Stimulated activated naive CD8-positive, alpha-beta T cell treated with anti-CD3 and anti-CD28 coated beads, Interleukin-15, amount 100 ng/mL, for 72 hours (primary cell): ENCODE measurements around the gene SLC17A7.
"Not testable (repeated sequence)": the region's sequence is repeated elsewhere in the genome, so short reads cannot be mapped to it uniquely, and the experiment has no call there.

Experiments used
- ATAC-seq: fragments of 150-1000 bp; cut with Tn5 transposase; 2 replicates; pipeline ENCODE4 v1.10.0; 2021; ENCODE audit warnings: mild to moderate bottlenecking, moderate library complexity
- DNase-seq, 2 donors: peaks; one replicate each; pipeline ENCODE4 v3.0.0; 2021 to 2022
- H3K27ac Mint-ChIP-seq, 2 donors: one replicate each; pipeline ENCODE4 v1.8.0; 2022; ENCODE audit warnings: mild to moderate bottlenecking in 2 of 2, mixed read lengths in 2 of 2, moderate library complexity in 2 of 2
- H3K27me3 Mint-ChIP-seq: one replicate; pipeline ENCODE4 v1.8.0; 2022; ENCODE audit warnings: mixed read lengths
- H3K4me1 Mint-ChIP-seq: one replicate; pipeline ENCODE4 v1.8.0; 2022; ENCODE audit warnings: mild to moderate bottlenecking, mixed read lengths
- H3K4me3 Mint-ChIP-seq, 2 donors: one replicate each; pipeline ENCODE4 v1.8.0; 2022; ENCODE audit warnings: mild to moderate bottlenecking in 2 of 2, mixed read lengths in 2 of 2, moderate library complexity in 1 of 2
- H3K9me3 Mint-ChIP-seq, 2 donors: one replicate each; pipeline ENCODE4 v1.8.0; 2022; ENCODE audit warnings: mixed read lengths in 2 of 2

The SLC17A7 gene

DNA sequence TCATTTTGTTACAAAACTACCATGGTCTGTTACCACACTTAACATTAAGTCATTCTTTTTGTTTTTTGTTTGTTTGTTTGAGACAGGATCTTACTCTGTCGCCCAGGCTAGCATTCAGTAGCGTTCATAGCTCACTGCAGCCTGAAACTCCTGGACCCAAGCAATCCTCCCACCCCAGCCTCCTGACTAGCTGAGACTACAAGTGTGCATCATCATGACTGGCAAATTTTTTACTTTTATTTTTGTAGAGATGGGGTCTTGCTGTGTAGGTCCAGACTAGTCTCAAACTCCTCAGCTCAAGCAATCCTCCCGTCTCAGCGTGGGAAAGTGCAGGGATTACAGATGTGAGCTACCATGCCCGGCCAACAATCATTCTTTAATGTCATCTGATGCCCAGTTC, 15.0 kb upstream of the SLC17A7 start:
- Mint-ChIP-seq H3K9me3 (no peaks in the 10 kb centered on the region), H3K27ac (peak overlapping the region in 1 of 2 donors; percentile 14), H3K4me3 (no peak overlapping the region), H3K4me1 (peaks cover 41% of the 10 kb centered on the region), H3K27me3 (no peaks in the 10 kb centered on the region)
- DNase-seq (no peak), ATAC-seq (no peak)

DNA sequence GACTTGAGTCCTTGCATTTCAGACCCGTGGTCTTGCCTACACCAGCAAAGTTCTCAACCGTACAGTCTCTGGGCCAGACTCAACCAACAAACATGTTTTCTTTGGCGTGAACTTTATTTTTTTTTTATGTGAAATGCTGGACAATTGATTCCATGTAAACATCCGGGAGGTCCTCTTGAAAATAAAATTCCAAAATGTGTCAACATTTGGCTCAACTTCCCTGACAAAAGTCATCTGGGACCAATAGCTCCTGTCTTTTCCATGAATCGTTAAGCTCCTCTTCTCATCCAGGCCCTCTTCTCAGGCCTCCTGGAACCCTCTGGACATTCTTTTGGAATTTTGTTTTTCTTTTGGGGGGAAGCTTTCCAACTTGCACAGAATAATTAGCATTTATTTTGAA, 14.4 kb upstream of the SLC17A7 start:
- H3K9me3 Mint-ChIP-seq = no peaks in the 10 kb centered on the region
- peaks cover 46% of the 10 kb centered on the region for H3K4me1 Mint-ChIP-seq
- H3K27me3 Mint-ChIP-seq = no peaks in the 10 kb centered on the region
- no peak for ATAC-seq
- no peak for DNase-seq
- H3K27ac Mint-ChIP-seq = peak overlapping the region in 1 of 2 donors; percentile 14
- H3K4me3 Mint-ChIP-seq = no peak overlapping the region

DNA sequence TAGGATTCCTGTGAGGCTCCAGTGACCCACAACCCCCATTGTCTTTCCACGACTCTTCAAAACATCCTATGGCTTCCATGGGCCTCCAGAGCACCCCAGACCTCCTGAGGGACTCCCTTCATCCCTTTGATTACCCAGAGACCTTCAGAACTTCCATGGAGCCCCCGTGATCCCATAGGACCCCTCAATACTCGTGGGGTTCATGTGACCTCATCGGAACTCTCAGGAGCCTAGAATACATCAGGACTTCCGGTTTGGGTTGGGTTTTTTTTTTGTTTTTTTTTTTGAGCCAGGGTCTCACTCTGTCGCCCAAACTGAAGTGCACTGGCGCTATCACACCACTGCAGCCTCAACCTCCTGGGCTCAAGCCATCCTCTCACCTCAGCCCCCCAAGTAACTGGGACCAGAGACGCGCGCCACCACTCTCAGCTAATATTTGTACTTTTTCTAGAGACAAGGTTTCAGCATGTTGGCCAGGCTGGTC, 12.5 kb upstream of the SLC17A7 start:
- Mint-ChIP-seq H3K4me3 (peak overlapping the region; percentile 95 to 98), H3K9me3 (no peaks in the 10 kb centered on the region), H3K4me1 (peaks cover 66% of the 10 kb centered on the region), H3K27me3 (no peaks in the 10 kb centered on the region), H3K27ac (peak overlapping the region; percentile 100)
- ATAC-seq (peak; percentile 1), DNase-seq (peak in 1 of 2 donors; percentile 30)

DNA sequence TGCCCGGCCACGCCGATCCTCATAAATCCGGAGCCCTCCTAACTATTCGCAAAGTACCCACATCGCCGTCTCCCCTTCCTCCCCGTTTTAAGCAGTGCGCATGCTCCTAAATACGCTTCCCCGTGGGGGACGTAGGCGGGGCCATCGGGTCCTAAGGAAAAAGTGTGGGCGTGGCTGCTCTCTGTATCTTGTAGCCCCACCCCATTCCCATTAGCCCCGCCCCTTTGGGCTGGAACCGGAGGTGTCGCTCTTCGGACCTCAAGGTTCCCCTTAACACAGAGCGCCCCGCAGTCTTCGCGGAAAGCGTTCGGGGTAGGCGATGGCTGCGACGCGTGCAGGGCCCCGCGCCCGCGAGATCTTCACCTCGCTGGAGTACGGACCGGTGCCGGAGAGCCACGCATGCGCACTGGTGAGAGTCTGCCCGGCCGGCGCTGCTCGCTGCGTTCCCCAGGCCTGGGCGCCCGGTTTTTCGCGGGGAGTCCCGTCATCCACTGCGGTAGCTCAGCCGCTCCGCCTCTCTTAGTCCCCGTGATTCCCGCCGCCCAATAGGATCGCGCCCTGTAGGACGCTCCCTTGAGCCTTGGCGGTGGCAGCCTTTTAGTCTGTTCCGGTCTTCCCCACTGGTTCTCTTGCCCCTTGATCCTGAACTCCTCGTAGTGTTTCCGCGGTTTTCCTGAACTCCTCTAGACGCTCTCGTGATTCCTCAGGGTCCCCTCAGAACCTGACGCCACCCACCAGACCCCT, 11.9 kb upstream of the SLC17A7 start, which contains the start of gene ALDH16A1:
Gene ALDH16A1, plus strand, starts transcription at position 213 of the 744 bp plus-strand sequence. Its CDS starts 107 bp downstream, at position 320.
- peak; percentile 93 for ATAC-seq
- DNase-seq = peak; percentile 99
- Mint-ChIP-seq H3K4me3 (peak within 1 kb of the TSS; percentile 95 to 98), H3K27ac (peak within 1 kb of the TSS; percentile 100), H3K9me3 (no peaks in the 10 kb centered on the region), H3K27me3 (no peaks in the 10 kb centered on the region), H3K4me1 (peaks cover 69% of the 10 kb centered on the region)

DNA sequence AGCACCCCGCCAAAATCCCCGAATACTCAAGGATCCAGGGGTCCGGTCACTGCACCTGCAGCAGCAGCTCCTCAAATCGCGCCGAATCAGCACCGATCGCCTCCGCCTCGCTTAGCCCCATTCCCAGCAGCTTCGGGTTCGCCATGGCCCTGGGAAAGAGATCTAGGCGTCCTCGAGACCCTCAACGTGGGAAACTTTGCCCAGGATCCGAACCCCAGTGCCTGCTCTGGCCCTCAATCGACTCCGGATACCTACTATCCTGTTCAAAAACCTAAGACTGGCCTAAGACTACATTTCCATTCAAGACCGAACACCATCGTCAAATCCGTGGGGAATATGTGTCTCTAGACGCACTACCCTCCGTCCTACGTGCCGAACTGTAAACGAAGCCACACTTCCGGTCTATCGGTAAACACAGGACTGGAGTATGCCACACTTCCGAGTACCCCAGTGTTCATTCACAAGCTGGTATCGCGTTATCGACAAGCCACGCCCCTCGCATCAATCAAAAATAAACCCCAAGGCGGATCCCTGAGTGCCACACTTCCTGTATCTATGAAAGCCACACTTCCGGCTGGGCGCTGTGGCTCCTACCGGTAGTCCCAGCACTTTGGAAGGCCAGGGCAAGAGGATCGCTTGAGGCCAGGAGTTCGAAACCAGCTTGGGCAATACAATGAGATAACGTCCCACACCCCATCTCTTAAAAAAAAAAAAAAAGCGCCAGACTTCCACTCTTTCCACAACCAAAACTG, 10.3 kb upstream of the SLC17A7 start, which contains the start of gene PIH1D1:
Gene PIH1D1, minus strand, starts transcription at position 385 of the 752 bp plus-strand sequence. Its CDS starts 240 bp downstream, at position 145.
- H3K27me3 Mint-ChIP-seq = no peaks in the 10 kb centered on the region
- H3K4me1 Mint-ChIP-seq = peaks cover 78% of the 10 kb centered on the region
- DNase-seq (peak; percentile 93 to 97), ATAC-seq (peak; percentile 80)
- peak within 1 kb of the TSS; percentile 95 to 98 for H3K4me3 Mint-ChIP-seq
- H3K27ac Mint-ChIP-seq = peak within 1 kb of the TSS; percentile 100
- H3K9me3 Mint-ChIP-seq = no peaks in the 10 kb centered on the region

DNA sequence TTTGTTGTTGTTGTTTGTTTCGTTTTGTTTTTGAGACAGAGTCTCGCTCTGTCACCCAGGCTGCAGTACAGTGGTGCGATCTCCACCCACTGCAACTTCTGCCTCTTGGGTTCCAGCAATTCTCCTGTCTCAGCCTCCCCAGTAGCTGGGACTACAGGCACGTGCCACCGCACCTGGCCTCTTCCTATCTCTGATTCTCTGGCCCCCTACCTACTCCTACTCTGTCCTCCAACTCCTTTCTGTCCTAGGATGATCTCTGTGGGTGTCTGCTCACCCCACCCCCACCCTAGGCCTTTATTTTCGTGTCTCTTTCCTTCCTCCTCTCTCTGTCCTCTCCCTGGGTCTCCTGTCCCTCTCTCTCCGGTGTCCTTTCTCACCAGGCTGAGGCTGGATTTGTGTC, 9.1 kb upstream of the SLC17A7 start:
- H3K27ac Mint-ChIP-seq = peak overlapping the region; percentile 10 to 99
- DNase-seq (no peak), ATAC-seq (no peak)
- no peaks in the 10 kb centered on the region for H3K27me3 Mint-ChIP-seq
- H3K4me1 Mint-ChIP-seq = peaks cover 73% of the 10 kb centered on the region
- no peaks in the 10 kb centered on the region for H3K9me3 Mint-ChIP-seq
- peak overlapping the region; percentile 95 to 98 for H3K4me3 Mint-ChIP-seq

DNA sequence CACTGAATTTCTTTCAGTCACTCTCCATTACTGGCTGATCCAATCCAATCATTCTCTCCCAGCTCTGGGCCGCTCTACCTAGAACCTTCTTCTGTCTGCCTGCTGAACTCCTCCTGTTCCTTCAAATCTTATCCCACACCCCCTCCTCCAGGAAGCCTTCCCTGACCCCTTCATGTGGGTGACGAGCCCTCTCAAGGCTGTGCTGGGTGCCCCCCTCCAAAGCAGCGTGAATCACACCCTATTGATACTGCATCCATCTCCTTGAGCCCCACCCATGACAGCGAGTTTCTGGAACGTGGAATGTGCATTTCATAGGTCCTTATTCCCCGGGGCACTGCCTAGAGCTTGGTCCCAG, 7.1 kb upstream of the SLC17A7 start:
- no peaks in the 10 kb centered on the region for H3K27me3 Mint-ChIP-seq
- H3K4me3 Mint-ChIP-seq = no peak overlapping the region
- no peaks in the 10 kb centered on the region for H3K9me3 Mint-ChIP-seq
- peak overlapping the region in 1 of 2 donors; percentile 31 for H3K27ac Mint-ChIP-seq
- no peak for DNase-seq
- peaks cover 79% of the 10 kb centered on the region for H3K4me1 Mint-ChIP-seq
- no peak for ATAC-seq

DNA sequence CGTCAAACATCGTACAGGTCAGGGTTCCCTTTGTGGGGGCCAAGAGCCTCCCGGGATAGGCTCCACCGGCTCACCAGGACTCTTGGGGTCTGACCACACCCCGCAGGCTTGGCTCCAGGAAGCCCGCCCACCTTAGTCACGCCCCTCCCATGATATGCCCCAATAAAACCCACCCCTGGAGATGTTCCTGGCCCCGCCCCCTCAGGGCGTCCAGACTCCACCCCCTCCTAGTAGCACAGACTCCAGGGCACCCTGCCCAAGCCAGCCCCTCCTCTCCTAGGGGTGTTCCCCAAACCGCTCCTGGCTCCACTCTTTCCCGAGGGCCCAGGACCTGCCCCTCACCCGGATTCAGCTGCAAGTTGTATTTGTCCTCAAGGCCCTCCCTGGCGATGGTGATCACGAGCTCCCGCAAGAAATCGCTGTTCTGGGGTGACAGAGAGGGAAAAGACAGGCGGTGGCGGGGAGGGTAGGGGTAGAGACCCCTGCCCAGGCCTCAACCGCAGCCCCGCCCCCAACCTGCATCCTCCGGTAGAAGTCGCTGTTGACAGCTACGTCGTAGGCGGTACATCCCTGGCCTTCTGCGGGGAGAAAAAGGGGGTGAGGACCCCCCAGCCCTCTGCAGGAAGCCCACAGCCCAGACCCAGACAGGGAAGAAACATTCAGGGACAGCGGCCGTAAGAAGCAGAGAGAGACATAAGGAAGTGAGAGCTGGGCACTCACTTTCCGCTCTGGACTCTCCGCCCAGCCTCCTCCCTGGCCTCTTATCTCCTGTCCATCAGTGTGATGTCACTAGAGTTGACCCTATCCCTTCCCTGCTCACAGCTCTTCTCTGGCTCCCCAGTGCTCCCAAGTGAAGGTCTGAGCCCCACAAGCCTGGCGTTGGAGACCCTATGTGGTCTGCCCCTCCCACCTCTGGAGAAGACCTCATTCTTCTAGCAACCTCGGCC, 6.4 kb upstream of the SLC17A7 start:
- Mint-ChIP-seq H3K4me3 (no peak overlapping the region), H3K27ac (peak overlapping the region in 1 of 2 donors; percentile 31), H3K27me3 (peaks cover 1% of the 10 kb centered on the region), H3K4me1 (peaks cover 77% of the 10 kb centered on the region), H3K9me3 (no peaks in the 10 kb centered on the region)
- ATAC-seq = no peak
- DNase-seq = no peak

DNA sequence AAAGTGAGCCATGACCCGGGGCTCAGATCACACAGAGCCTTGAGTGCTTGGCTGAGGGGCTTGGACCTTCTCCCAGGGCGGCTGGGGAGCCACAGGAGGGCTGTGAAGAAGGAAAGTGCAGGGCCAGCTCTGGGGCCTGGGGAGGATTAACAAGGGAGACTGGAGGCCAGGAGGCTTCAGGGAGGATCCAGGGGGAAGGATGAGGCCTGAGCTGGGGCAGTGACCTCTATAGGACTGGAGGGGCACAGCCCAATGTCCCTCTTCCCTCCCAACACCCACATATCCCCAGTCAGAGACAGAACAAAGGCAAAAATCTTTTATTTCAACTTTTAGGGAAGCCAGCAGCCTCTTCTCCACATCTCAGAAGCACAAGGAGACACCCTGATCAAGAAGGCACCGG, 4.7 kb upstream of the SLC17A7 start:
- DNase-seq (no peak), ATAC-seq (no peak)
- Mint-ChIP-seq H3K27me3 (peaks cover 19% of the 10 kb centered on the region), H3K27ac (no peak overlapping the region), H3K4me1 (peaks cover 77% of the 10 kb centered on the region), H3K4me3 (no peak overlapping the region), H3K9me3 (no peaks in the 10 kb centered on the region)

DNA sequence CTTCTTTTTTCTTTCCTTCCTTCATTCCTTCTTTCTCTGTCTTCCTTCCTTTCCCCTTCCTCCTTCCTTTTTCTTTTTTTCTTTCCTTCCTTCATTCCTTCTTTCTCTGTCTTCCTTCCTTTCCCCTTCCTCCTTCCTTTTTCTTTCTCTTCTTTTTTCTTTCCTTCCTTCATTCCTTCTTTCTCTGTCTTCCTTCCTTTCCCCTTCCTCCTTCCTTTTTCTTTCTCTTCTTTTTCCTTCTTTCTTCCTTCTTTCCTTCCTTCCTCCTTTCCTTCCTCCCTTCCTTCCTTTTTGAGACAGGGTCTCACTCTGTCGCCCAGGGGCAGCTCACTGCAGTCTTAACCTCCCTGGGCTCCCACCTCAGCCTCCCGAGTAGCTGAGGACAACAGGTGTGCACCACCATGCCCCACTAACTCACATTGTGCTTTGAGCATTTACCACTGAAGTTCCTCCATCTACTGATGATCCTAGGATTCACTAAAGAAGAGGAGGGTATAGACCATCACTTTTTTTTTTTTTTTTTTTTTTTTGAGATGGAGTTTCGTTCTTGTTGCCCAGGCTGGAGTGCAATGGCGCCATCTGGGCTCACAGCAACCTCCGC, 2.9 kb upstream of the SLC17A7 start:
- H3K9me3 Mint-ChIP-seq, DNase-seq, ATAC-seq: not testable (repeated sequence)
- H3K27me3 Mint-ChIP-seq = peaks cover 37% of the 10 kb centered on the region
- peaks cover 65% of the 10 kb centered on the region for H3K4me1 Mint-ChIP-seq
- H3K4me3 Mint-ChIP-seq = peak overlapping the region; percentile 74 to 84
- H3K27ac Mint-ChIP-seq = peak overlapping the region; percentile 1 to 84

DNA sequence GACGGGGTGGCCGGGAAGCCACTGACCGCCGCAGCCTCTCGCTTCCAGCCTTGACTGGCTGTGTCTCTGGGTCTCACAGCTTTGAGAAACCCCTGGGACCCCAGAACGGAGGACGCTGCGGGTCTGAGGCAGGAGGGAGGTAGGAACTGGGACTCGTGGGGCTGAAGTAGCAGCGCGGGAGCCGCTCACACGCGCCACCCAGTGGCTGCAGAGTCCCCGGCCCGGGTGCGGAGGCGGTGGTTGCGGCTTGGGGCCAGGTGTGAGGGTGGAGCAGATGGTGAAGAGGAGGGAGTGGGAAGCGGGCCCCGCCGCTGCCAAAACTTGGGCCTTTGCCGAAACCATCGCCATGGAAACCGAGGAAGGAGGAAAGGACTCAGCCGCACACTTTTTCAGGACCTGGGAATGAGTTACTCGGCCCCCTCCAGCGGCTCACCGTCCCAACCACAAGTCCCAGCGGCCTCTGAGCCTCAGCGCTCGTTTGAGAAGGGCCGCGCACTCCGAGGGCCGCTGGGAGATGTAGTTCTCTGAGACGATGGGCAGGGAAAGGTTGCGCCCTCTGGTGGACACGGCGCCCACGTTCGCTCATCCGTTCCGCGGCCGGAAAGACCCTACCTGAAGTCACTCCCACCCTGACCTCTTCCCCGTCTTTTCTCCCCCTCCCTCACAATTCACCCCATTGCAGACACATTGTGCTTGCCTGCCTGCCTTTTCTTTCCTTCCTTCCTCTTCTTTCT, 2.2 kb upstream of the SLC17A7 start:
- peak overlapping the region; percentile 74 to 84 for H3K4me3 Mint-ChIP-seq
- H3K9me3 Mint-ChIP-seq = no peaks in the 10 kb centered on the region
- H3K4me1 Mint-ChIP-seq = peaks cover 59% of the 10 kb centered on the region
- H3K27ac Mint-ChIP-seq = peak overlapping the region; percentile 41 to 79
- peaks cover 43% of the 10 kb centered on the region for H3K27me3 Mint-ChIP-seq
- DNase-seq (peak; percentile 95 to 97), ATAC-seq (peak; percentile 93)

DNA sequence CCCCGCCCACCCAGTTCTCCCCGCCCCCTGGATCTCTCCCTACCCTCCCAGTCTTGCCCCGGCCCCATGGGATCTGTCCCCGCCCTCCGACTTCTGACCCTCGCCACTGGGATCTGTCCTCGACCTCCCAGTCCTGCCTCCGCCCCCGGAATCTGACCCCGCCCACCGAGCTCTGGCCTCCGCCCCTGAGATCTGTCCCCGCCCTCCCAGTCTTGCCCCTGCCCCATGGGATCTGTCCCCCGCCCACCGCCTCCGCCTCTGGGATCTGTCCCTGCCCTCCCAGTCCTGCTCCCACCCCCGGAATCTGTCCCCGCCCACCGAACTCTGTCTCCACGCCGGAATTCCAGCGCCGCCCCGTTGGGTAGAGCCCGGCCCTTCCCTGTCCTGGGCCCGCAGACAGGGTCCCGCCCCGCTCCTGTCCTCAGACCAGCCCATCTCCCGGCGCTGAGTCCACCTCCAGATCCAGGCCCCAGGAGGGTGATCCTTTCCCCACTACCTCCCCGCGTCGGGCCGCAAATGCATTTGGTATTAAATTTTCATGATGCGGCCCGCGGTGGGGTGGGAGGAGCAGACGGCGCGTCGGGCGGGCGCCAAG, 1.5 kb upstream of the SLC17A7 start:
- Mint-ChIP-seq H3K27me3 (peaks cover 50% of the 10 kb centered on the region), H3K9me3 (no peaks in the 10 kb centered on the region), H3K27ac (peak overlapping the region in 1 of 2 donors; percentile 79), H3K4me1 (peaks cover 52% of the 10 kb centered on the region), H3K4me3 (peak overlapping the region; percentile 74 to 84)
- DNase-seq = peak in 1 of 2 donors; percentile 61
- ATAC-seq = peak; percentile 36

DNA sequence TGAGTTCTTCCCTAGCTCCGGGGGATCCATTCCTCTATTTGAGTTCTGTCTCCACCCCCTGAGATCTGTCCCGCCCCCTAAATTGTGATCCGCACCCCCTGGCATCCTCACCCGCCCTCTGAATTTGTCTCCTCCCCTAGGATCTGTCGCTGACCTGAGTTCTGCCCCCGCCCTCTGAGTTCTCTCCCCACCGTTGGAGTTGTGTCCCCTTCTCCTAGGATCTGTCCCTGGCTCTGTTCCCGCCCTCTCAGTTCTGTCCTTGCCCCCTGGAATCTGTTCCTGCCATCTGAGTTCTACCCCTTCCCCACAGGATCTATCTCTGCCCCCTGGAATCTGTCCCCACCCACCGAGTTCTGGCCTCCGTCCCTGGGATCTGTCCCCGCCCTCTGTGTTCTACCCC, 1.0 kb upstream of the SLC17A7 start:
- no peaks in the 10 kb centered on the region for H3K9me3 Mint-ChIP-seq
- H3K4me1 Mint-ChIP-seq = peaks cover 49% of the 10 kb centered on the region
- peak overlapping the region; percentile 74 to 84 for H3K4me3 Mint-ChIP-seq
- DNase-seq (peak in 1 of 2 donors; percentile 28), ATAC-seq (no peak)
- H3K27me3 Mint-ChIP-seq = peaks cover 55% of the 10 kb centered on the region
- peak overlapping the region in 1 of 2 donors; percentile 13 for H3K27ac Mint-ChIP-seq

DNA sequence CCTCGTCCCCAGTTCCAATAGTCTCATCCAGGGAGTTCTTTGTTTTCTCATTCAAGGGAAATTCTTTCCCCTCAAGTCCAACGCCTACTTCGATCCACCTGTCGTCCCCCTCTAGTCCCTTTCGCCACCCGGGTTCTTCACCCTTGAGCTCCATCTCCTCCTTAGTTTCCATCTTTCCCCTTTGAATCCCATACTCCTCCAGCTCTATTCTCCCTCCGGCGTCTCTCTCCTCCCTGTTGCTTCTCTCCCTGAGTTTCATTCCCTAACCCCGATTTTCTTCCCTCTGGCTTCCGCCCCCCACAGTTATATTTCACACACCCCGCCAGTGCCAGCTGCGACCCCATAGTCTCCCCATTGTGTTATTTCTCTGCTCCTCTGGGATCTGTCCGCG, 628 bp upstream of the SLC17A7 start:
- Mint-ChIP-seq H3K27ac (no peak overlapping the region), H3K9me3 (no peaks in the 10 kb centered on the region), H3K4me1 (peaks cover 49% of the 10 kb centered on the region), H3K4me3 (peak overlapping the region; percentile 74 to 84), H3K27me3 (peaks cover 59% of the 10 kb centered on the region)
- DNase-seq (no peak), ATAC-seq (no peak)
